GM20000 (cell line): Measurements from ENCODE around the gene HOXD9.

ENCODE experiments used
- DNase-seq: peaks from one replicate; pipeline ENCODE4 v3.0.0; 2012; ENCODE audit warnings: low spot score
- TF ChIP-seq, protein P1 (sequence below): IDR thresholded peaks from 2 replicates; pipeline ENCODE4 v1.5.1; 2012; ENCODE audit warnings: mild to moderate bottlenecking, control low read depth; ENCODE audit errors: extremely low read depth, missing control alignments

Gene HOXD9

GRCh38 chr2:176136374-176137251 lies 14.1 kb downstream of the HOXD9 start:
- DNase-seq = no peak
- TF ChIP-seq, protein P1, sequence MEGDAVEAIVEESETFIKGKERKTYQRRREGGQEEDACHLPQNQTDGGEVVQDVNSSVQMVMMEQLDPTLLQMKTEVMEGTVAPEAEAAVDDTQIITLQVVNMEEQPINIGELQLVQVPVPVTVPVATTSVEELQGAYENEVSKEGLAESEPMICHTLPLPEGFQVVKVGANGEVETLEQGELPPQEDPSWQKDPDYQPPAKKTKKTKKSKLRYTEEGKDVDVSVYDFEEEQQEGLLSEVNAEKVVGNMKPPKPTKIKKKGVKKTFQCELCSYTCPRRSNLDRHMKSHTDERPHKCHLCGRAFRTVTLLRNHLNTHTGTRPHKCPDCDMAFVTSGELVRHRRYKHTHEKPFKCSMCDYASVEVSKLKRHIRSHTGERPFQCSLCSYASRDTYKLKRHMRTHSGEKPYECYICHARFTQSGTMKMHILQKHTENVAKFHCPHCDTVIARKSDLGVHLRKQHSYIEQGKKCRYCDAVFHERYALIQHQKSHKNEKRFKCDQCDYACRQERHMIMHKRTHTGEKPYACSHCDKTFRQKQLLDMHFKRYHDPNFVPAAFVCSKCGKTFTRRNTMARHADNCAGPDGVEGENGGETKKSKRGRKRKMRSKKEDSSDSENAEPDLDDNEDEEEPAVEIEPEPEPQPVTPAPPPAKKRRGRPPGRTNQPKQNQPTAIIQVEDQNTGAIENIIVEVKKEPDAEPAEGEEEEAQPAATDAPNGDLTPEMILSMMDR = no peak

DNA sequence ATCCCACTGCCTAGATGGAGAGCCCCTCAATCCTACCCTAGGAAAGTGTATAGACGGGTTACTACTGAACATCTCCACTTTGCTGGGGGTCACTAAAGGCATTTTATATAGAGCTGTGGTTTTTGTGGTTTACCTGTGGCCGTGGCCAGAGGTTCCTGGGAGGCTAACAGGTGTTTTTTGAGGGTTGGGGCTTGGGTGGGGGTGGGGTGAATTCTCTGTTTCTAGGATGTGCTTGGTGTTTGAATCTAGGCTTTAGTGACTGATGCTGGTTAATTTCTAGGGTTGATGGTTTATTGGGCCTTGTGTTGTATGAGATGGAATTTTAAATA lies 14.7 kb downstream of the HOXD9 start:
- TF ChIP-seq, protein P1 = no peak
- DNase-seq = no peak

- no peak for DNase-seq
- TF ChIP-seq, protein P1 = no peak
These were observed 15.4 kb downstream of the HOXD9 start for GRCh38 chr2:176137906-176138305.

- TF ChIP-seq, protein P1 = no peak
- no peak for DNase-seq
These were observed 16.0 kb downstream of the HOXD9 start for GRCh38 chr2:176138526-176138922.

DNA sequence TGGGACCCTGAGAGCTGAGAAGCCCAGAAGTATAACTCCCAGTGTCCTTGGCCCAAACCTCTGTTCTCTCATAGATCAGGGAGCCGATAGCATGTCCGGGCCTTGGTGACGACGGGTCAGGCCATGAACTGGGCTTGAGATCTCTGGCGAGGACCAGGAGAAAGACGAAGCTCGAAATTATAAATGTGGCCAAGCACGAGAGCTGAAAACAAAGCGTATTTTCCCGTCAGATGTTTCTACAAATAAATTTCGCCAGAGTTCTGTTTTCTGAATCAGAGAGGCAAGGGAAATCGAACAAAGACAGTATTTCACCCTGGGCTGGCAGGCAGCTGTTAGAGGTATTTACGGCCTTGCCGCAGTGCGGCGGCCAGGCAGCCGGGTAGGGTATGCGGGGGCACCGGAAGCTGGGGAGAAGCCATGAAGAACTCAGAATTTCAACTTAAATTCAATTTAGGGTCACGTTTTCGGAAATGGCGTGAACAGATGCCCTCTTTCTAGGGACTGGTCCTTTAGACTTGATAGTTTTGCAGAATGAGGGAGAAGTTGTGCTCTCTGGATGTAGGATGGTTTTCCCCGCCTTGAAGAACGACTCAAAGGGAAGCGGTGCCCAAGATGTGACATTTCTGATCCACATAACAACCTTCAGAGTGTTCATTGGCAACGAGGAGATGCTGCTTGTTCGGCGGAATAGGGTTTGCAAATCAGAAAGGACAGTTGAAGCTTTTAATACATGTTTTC lies 16.6 kb downstream of the HOXD9 start:
- TF ChIP-seq, protein P1 = no peak
- DNase-seq = no peak

DNA sequence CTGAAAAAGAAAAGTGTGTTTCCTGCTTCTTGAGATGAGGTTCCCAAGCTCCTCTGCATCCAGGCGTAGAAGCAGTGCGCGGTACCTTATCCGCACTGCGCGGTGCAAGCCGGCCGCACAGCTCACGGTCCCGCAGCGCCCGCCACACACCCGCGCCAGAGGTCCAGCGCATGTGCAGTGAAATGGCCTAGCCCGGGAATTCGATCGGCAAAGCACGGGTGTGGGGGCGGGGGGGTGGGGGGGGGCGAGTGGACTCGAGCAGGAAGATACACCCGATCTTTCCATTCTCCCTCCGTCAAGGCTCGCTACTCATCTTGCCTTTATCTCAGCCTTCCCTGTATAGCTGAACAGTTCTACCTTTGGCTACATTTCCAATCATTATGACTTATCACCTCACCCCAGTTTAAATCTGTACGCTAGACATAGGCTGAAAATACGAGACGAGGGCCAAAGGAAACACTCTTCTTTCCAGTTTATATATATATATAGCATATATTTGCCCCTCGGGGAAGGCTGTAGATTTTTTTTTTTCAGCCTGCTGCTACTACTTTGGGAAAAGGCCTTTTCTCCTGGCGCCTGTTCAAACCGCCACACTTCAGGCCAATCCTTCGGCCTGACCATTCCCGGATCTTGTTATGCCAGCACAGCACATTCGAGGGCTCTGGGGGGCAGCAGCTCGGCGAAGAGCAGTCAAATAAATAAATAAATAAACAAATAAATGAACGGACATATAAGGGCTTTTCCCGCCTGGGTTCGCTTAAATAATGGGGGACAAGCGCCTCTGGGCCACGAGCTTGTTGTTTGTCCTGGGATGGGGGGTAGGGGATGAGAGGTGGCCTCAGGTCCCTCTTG lies 17.4 kb downstream of the HOXD9 start:
- DNase-seq = no peak
- TF ChIP-seq, protein P1 = no peak
